Muscle layer of colon (tissue), 2 donors: Measurements from ENCODE around the gene C12orf57.
A peak's percentile ranks its signal among the peaks of the same experiment; 100 is the strongest.

Experiments
- H3K27ac ChIP-seq: one replicate; pipeline ENCODE4 v1.7.0; 2013; ENCODE audit warnings: low read depth, mild to moderate bottlenecking, low read length, moderate library complexity
- H3K27me3 ChIP-seq, 2 donors: one replicate each; pipeline ENCODE4 v1.7.0; 2013; ENCODE audit warnings: low read length in 2 of 2, mild to moderate bottlenecking in 2 of 2; ENCODE audit not compliant: insufficient read depth in 2 of 2, control insufficient read depth in 1 of 2
- H3K36me3 ChIP-seq: one replicate; pipeline ENCODE4 v1.7.0; 2013; ENCODE audit warnings: mild to moderate bottlenecking, low read length; ENCODE audit not compliant: insufficient read depth
- H3K4me1 ChIP-seq: one replicate; pipeline ENCODE4 v1.7.0; 2013; ENCODE audit warnings: mild to moderate bottlenecking, low read length; ENCODE audit not compliant: insufficient read depth
- H3K4me3 ChIP-seq, 2 donors: one replicate each; pipeline ENCODE4 v1.7.0; 2013; ENCODE audit warnings: low read length in 2 of 2, low read depth in 1 of 2, mild to moderate bottlenecking in 1 of 2, moderate library complexity in 1 of 2
- H3K9ac ChIP-seq: one replicate; pipeline ENCODE4 v1.7.0; 2013; ENCODE audit warnings: low read length
- H3K9me3 ChIP-seq: one replicate; pipeline ENCODE4 v1.7.0; 2013; ENCODE audit warnings: mild to moderate bottlenecking, low read length
- donor health status: abdominal sarcoma.
- donor health status: Adenocarcinoma of cecum.

C12orf57 gene

GRCh38 chr12:6965026-6965661 is 21.3 kb downstream of the C12orf57 start:
- Histone ChIP-seq H3K27me3 (no peaks in the 10 kb centered on the region), H3K9me3 (no peaks in the 10 kb centered on the region), H3K4me1 (peaks cover 50% of the 10 kb centered on the region), H3K4me3 (no peak overlapping the region), H3K27ac (peak overlapping the region; percentile 70), H3K36me3 (peaks cover 41% of the 10 kb centered on the region), H3K9ac (peak overlapping the region; percentile 24)

- peaks cover 41% of the 10 kb centered on the region for H3K36me3 ChIP-seq
- peaks cover 49% of the 10 kb centered on the region for H3K4me1 ChIP-seq
- no peaks in the 10 kb centered on the region for H3K9me3 ChIP-seq
- no peak overlapping the region for H3K4me3 ChIP-seq
- H3K27ac ChIP-seq, result no peak overlapping the region
- no peaks in the 10 kb centered on the region for H3K27me3 ChIP-seq
- H3K9ac ChIP-seq, result no peak overlapping the region
Observed at GRCh38 chr12:6965714-6966113, 21.9 kb downstream of the C12orf57 start.

GRCh38 chr12:6966351-6966750 is 22.5 kb downstream of the C12orf57 start:
- Histone ChIP-seq H3K27me3 (no peaks in the 10 kb centered on the region), H3K36me3 (peaks cover 41% of the 10 kb centered on the region), H3K9ac (no peak overlapping the region), H3K9me3 (no peaks in the 10 kb centered on the region), H3K27ac (no peak overlapping the region), H3K4me1 (peaks cover 42% of the 10 kb centered on the region), H3K4me3 (no peak overlapping the region)

GRCh38 chr12:6967651-6968100 is 23.9 kb downstream of the C12orf57 start:
- H3K27me3 ChIP-seq, result no peaks in the 10 kb centered on the region
- peaks cover 44% of the 10 kb centered on the region for H3K36me3 ChIP-seq
- H3K4me3 ChIP-seq, result no peak overlapping the region
- no peak overlapping the region for H3K9ac ChIP-seq
- H3K9me3 ChIP-seq, result no peaks in the 10 kb centered on the region
- H3K27ac ChIP-seq, result no peak overlapping the region
- peaks cover 36% of the 10 kb centered on the region for H3K4me1 ChIP-seq

GRCh38 chr12:6968426-6968825 is 24.6 kb downstream of the C12orf57 start:
- no peaks in the 10 kb centered on the region for H3K9me3 ChIP-seq
- H3K4me3 ChIP-seq, result no peak overlapping the region
- H3K36me3 ChIP-seq, result peaks cover 45% of the 10 kb centered on the region
- peaks cover 35% of the 10 kb centered on the region for H3K4me1 ChIP-seq
- H3K9ac ChIP-seq, result no peak overlapping the region
- H3K27ac ChIP-seq, result no peak overlapping the region
- no peaks in the 10 kb centered on the region for H3K27me3 ChIP-seq

- Histone ChIP-seq H3K9ac (peak overlapping the region; percentile 90), H3K4me1 (peaks cover 27% of the 10 kb centered on the region), H3K27me3 (no peaks in the 10 kb centered on the region), H3K9me3 (no peaks in the 10 kb centered on the region), H3K27ac (peak overlapping the region; percentile 94), H3K36me3 (peaks cover 57% of the 10 kb centered on the region), H3K4me3 (peak overlapping the region; percentile 97 to 98)
Observed at GRCh38 chr12:6970096-6970527, 26.3 kb downstream of the C12orf57 start.

- no peak overlapping the region for H3K4me3 ChIP-seq
- peaks cover 15% of the 10 kb centered on the region for H3K4me1 ChIP-seq
- H3K27me3 ChIP-seq, result no peaks in the 10 kb centered on the region
- H3K27ac ChIP-seq, result no peak overlapping the region
- H3K36me3 ChIP-seq, result peaks cover 55% of the 10 kb centered on the region
- no peak overlapping the region for H3K9ac ChIP-seq
- H3K9me3 ChIP-seq, result no peaks in the 10 kb centered on the region
Observed at GRCh38 chr12:6974180-6974579, 30.4 kb downstream of the C12orf57 start.

GRCh38 chr12:6975297-6976032 is 31.6 kb downstream of the C12orf57 start:
- no peak overlapping the region for H3K9ac ChIP-seq
- H3K27me3 ChIP-seq, result no peaks in the 10 kb centered on the region
- H3K9me3 ChIP-seq, result no peaks in the 10 kb centered on the region
- H3K4me3 ChIP-seq, result no peak overlapping the region
- peaks cover 65% of the 10 kb centered on the region for H3K36me3 ChIP-seq
- H3K27ac ChIP-seq, result no peak overlapping the region
- peaks cover 7% of the 10 kb centered on the region for H3K4me1 ChIP-seq

GRCh38 chr12:6977653-6978052 is 33.8 kb downstream of the C12orf57 start:
- Histone ChIP-seq H3K36me3 (peaks cover 83% of the 10 kb centered on the region), H3K9ac (no peak overlapping the region), H3K4me3 (no peak overlapping the region), H3K27ac (no peak overlapping the region), H3K9me3 (no peaks in the 10 kb centered on the region), H3K27me3 (no peaks in the 10 kb centered on the region), H3K4me1 (no peaks in the 10 kb centered on the region)

- Histone ChIP-seq H3K4me3 (no peak overlapping the region), H3K9ac (no peak overlapping the region), H3K4me1 (no peaks in the 10 kb centered on the region), H3K27me3 (no peaks in the 10 kb centered on the region), H3K27ac (no peak overlapping the region), H3K36me3 (peaks cover 85% of the 10 kb centered on the region), H3K9me3 (no peaks in the 10 kb centered on the region)
Observed at GRCh38 chr12:6978188-6978587, 34.4 kb downstream of the C12orf57 start.

GRCh38 chr12:6978611-6979011 is 34.8 kb downstream of the C12orf57 start:
- Histone ChIP-seq H3K4me3 (no peak overlapping the region), H3K36me3 (peaks cover 88% of the 10 kb centered on the region), H3K27me3 (no peaks in the 10 kb centered on the region), H3K27ac (no peak overlapping the region), H3K9me3 (no peaks in the 10 kb centered on the region), H3K4me1 (no peaks in the 10 kb centered on the region), H3K9ac (no peak overlapping the region)
